ENCODE data around the gene ADCY10.
A peak's percentile ranks its signal among the peaks of the same experiment; 100 is the strongest.
"Not testable (repeated sequence)": the region's sequence is repeated elsewhere in the genome, so short reads cannot be mapped to it uniquely, and the experiment has no call there.

ADCY10 gene

GRCh38 chr1:167854184-167854583 is 59.8 kb downstream of the ADCY10 start:
- TF ChIP-seq Cebpa-rat (IDR thresholded peaks at IDR 0.05), result no peak
- Histone ChIP-seq H3K27ac (no peak overlapping the region), H3K4me3 (no peak overlapping the region), H3K9ac (no peak overlapping the region), H3K4me2 (no peak overlapping the region), H3K27me3 (no peaks in the 10 kb centered on the region), H3K4me1 (peaks cover 0 to 11% (median 8%) of the 10 kb centered on the region in 10 experiments; a peak in 13 of 20 replicates), H3K36me3 (no peaks in the 10 kb centered on the region), H4K20me1 (no peaks in the 10 kb centered on the region), H3K9me3 (replicated peaks in 1 of 11) (peaks cover 0 to 14% (median 7%) of the 10 kb centered on the region in 11 experiments; a peak in 11 of 22 replicates)

- H3K4me2 ChIP-seq, result peak overlapping the region in 7 of 11 experiments; percentile 1 to 51 (median 15); a peak in 13 of 22 replicates
- no peak for TF ChIP-seq Cebpa-rat (IDR thresholded peaks at IDR 0.05)
These were observed 64.3 kb downstream of the ADCY10 start for GRCh38 chr1:167849666-167850065.

GRCh38 chr1:167842872-167843271 is 71.1 kb downstream of the ADCY10 start:
- no peak for TF ChIP-seq Cebpa-rat (IDR thresholded peaks at IDR 0.05)
- no peaks in the 10 kb centered on the region for H3K4me1 ChIP-seq
- no peak overlapping the region for H3K9ac ChIP-seq
- 0 out of 22 replicates have a peak, but pooled peaks cover 0 to under 1% (median 0%) of the 10 kb centered on the region in 11 experiments for H3K9me3 ChIP-seq (replicated peaks in 1 of 11)
- no peak overlapping the region for H3K4me2 ChIP-seq
- no peaks in the 10 kb centered on the region for H4K20me1 ChIP-seq
- no peak overlapping the region for H3K27ac ChIP-seq
- H3K4me3 ChIP-seq, result no peak overlapping the region
- no peaks in the 10 kb centered on the region for H3K27me3 ChIP-seq
- no peaks in the 10 kb centered on the region for H3K36me3 ChIP-seq

More at GRCh38 chr1:167849666-167850065, 64.3 kb downstream of the ADCY10 start:
- Histone ChIP-seq H3K4me1 (peaks cover 0 to 16% (median 10%) of the 10 kb centered on the region in 10 experiments; a peak in 13 of 20 replicates), H3K9ac (no peak overlapping the region), H4K20me1 (no peaks in the 10 kb centered on the region), H3K4me3 (no peak overlapping the region), H3K27ac (no peak overlapping the region), H3K9me3 (replicated peaks in 1 of 11) (peaks cover 0 to 19% (median 9%) of the 10 kb centered on the region in 11 experiments; a peak in 11 of 22 replicates), H3K36me3 (no peaks in the 10 kb centered on the region), H3K27me3 (no peaks in the 10 kb centered on the region)

GRCh38 chr1:167841530-167841929 is 72.4 kb downstream of the ADCY10 start:
- Histone ChIP-seq H3K27ac (no peak overlapping the region), H4K20me1 (no peaks in the 10 kb centered on the region), H3K36me3 (no peaks in the 10 kb centered on the region), H3K9me3 (replicated peaks in 1 of 11) (no peaks in the 10 kb centered on the region), H3K4me1 (no peaks in the 10 kb centered on the region), H3K4me2 (no peak overlapping the region), H3K27me3 (no peaks in the 10 kb centered on the region), H3K9ac (no peak overlapping the region), H3K4me3 (no peak overlapping the region)
- TF ChIP-seq Cebpa-rat (IDR thresholded peaks at IDR 0.05), result no peak

- Histone ChIP-seq H3K9ac (no peak overlapping the region), H3K27me3 (no peaks in the 10 kb centered on the region), H3K27ac (no peak overlapping the region), H3K4me2 (no peak overlapping the region), H3K4me1 (peaks cover 0 to 7% (median 0%) of the 10 kb centered on the region in 10 experiments; a peak in 9 of 20 replicates), H3K9me3 (replicated peaks in 1 of 11) (peaks cover 0 to under 1% (median 0%) of the 10 kb centered on the region in 11 experiments; a peak in 2 of 22 replicates), H3K36me3 (no peaks in the 10 kb centered on the region), H3K4me3 (no peak overlapping the region), H4K20me1 (no peaks in the 10 kb centered on the region)
- TF ChIP-seq Cebpa-rat (IDR thresholded peaks at IDR 0.05), result no peak
These were observed 74.9 kb downstream of the ADCY10 start for GRCh38 chr1:167839009-167839408.

GRCh38 chr1:167837326-167837725 is 76.6 kb downstream of the ADCY10 start:
- H4K20me1 ChIP-seq, result no peaks in the 10 kb centered on the region
- peaks cover 0 to 5% (median 0%) of the 10 kb centered on the region in 11 experiments; a peak in 2 of 22 replicates for H3K9me3 ChIP-seq (replicated peaks in 1 of 11)
- TF ChIP-seq Cebpa-rat (IDR thresholded peaks at IDR 0.05), result no peak
- H3K4me3 ChIP-seq, result no peak overlapping the region
- H3K9ac ChIP-seq, result no peak overlapping the region
- peaks cover 0 to 10% (median 0%) of the 10 kb centered on the region in 10 experiments; a peak in 9 of 20 replicates for H3K4me1 ChIP-seq
- no peak overlapping the region for H3K4me2 ChIP-seq
- H3K27ac ChIP-seq, result no peak overlapping the region
- H3K27me3 ChIP-seq, result no peaks in the 10 kb centered on the region
- H3K36me3 ChIP-seq, result no peaks in the 10 kb centered on the region

- Histone ChIP-seq H3K27me3 (no peaks in the 10 kb centered on the region), H4K20me1 (no peaks in the 10 kb centered on the region), H3K9me3 (replicated peaks in 1 of 11) (peaks cover 0 to 5% (median 0%) of the 10 kb centered on the region in 11 experiments; a peak in 2 of 22 replicates), H3K4me3 (no peak overlapping the region), H3K4me2 (no peak overlapping the region), H3K9ac (no peak overlapping the region), H3K4me1 (peaks cover 0 to 10% (median 0%) of the 10 kb centered on the region in 10 experiments; a peak in 9 of 20 replicates), H3K36me3 (no peaks in the 10 kb centered on the region), H3K27ac (no peak overlapping the region)
- TF ChIP-seq Cebpa-rat (IDR thresholded peaks at IDR 0.05), result no peak
These were observed 77.7 kb downstream of the ADCY10 start for GRCh38 chr1:167836197-167836596.

- Histone ChIP-seq H3K27ac (no peak overlapping the region), H3K4me3 (no peak overlapping the region), H3K4me2 (peak overlapping the region in 5 of 11 experiments; percentile 6 to 56 (median 42); a peak in 11 of 22 replicates), H3K9ac (no peak overlapping the region), H3K27me3 (no peaks in the 10 kb centered on the region), H3K36me3 (no peaks in the 10 kb centered on the region), H3K9me3 (replicated peaks in 1 of 11) (peaks cover 0 to 5% (median 0%) of the 10 kb centered on the region in 11 experiments; a peak in 2 of 22 replicates), H4K20me1 (no peaks in the 10 kb centered on the region), H3K4me1 (peaks cover 0 to 10% (median 0%) of the 10 kb centered on the region in 10 experiments; a peak in 9 of 20 replicates)
- TF ChIP-seq Cebpa-rat (IDR thresholded peaks at IDR 0.05), result no peak
These were observed 80.0 kb downstream of the ADCY10 start for GRCh38 chr1:167833904-167834303.

- no peak overlapping the region for H3K4me3 ChIP-seq
- H3K4me1 ChIP-seq, result peaks cover 0 to 10% (median 0%) of the 10 kb centered on the region in 10 experiments; a peak in 9 of 20 replicates
- no peaks in the 10 kb centered on the region for H4K20me1 ChIP-seq
- no peaks in the 10 kb centered on the region for H3K27me3 ChIP-seq
- H3K9me3 ChIP-seq (replicated peaks in 1 of 11), result peaks cover 0 to 5% (median 0%) of the 10 kb centered on the region in 11 experiments; a peak in 2 of 22 replicates
- no peak overlapping the region for H3K9ac ChIP-seq
- H3K4me2 ChIP-seq, result no peak overlapping the region
- H3K27ac ChIP-seq, result no peak overlapping the region
- no peaks in the 10 kb centered on the region for H3K36me3 ChIP-seq
- no peak for TF ChIP-seq Cebpa-rat (IDR thresholded peaks at IDR 0.05)
These were observed 81.2 kb downstream of the ADCY10 start for GRCh38 chr1:167832693-167833092.

- not testable (repeated sequence) for H3K36me3 ChIP-seq; H3K9me3 ChIP-seq (replicated peaks in 1 of 11); H3K4me2 ChIP-seq; H3K27me3 ChIP-seq; H4K20me1 ChIP-seq; H3K4me3 ChIP-seq; H3K27ac ChIP-seq; H3K9ac ChIP-seq; H3K4me1 ChIP-seq
These were observed 83.3 kb downstream of the ADCY10 start for GRCh38 chr1:167830668-167831067.
